PC-3 (cell line): ENCODE measurements around the gene PLAGL1. TPM values are rescaled to one million over a fixed set of nuclear protein-coding genes. Genes with fewer than 3 reads are reported as not detected.

Experiments used
- ATAC-seq: fragments of 200-7000 bp; cut with Tn5 transposase; 2 replicates; pipeline ENCODE4 v1.9.1; 2020; ENCODE audit warnings: mild to moderate bottlenecking, moderate library complexity
- BruUV-seq: library from RNA; stranded (reverse); fragments of 400-500 nt; replicated peaks from 2 replicates; lab custom pipeline; 2021; lab: Mats Ljungman, UMichigan
- CTCF ChIA-PET: fragments of 300-600 bp; sonication (Branson Sonifier 250); formaldehyde crosslinking; loops from one replicate; lab custom pipeline; 2022; ENCODE audit warnings: antibody characterized with exemption; lab: Charles Lee
- POLR2A ChIA-PET: fragments of 300-600 bp; sonication (Branson Sonifier 250); formaldehyde crosslinking; loops from one replicate; lab custom pipeline; 2022; ENCODE audit warnings: antibody characterized with exemption; ENCODE audit not compliant: unreplicated experiment; lab: Charles Lee
- DNase-seq: peaks from one replicate; pipeline ENCODE4 v3.0.0-alpha.2; 2015
- H2AFZ ChIP-seq: fragments of 300-600 bp; sonication (generic); 2 replicates; pipeline ENCODE4 v1.6.0; 2016; ENCODE audit warnings: antibody characterized with exemption, low read length
- H3F3A ChIP-seq: fragments of 300-600 bp; sonication (generic); one replicate; pipeline ENCODE4 v1.6.0; 2017; ENCODE audit warnings: antibody characterized with exemption, low read length, control low read depth, mild to moderate bottlenecking; ENCODE audit not compliant: unreplicated experiment
- H3K27ac ChIP-seq: fragments of 300-600 bp; sonication (generic); 2 replicates; pipeline ENCODE4 v1.5.1; 2016; ENCODE audit warnings: mild to moderate bottlenecking, low read length
- H3K27me3 ChIP-seq: fragments of 300-600 bp; sonication (generic); 2 replicates; pipeline ENCODE4 v1.6.1; 2016; ENCODE audit warnings: low read length, mixed read lengths
- H3K36me3 ChIP-seq: fragments of 300-600 bp; sonication (generic); 2 replicates; pipeline ENCODE4 v1.6.1; 2016; ENCODE audit warnings: low read depth, mixed run types, low read length, mixed read lengths
- H3K4me1 ChIP-seq: fragments of 300-600 bp; sonication (generic); 2 replicates; pipeline ENCODE4 v1.5.1; 2016; ENCODE audit warnings: low read length; ENCODE audit not compliant: insufficient read depth
- H3K4me2 ChIP-seq: fragments of 300-600 bp; sonication (generic); 2 replicates; pipeline ENCODE4 v1.6.0; 2016; ENCODE audit warnings: low read length
- H3K4me3 ChIP-seq: fragments of 300-600 bp; sonication (generic); 2 replicates; pipeline ENCODE4 v1.5.1; 2016; ENCODE audit warnings: mild to moderate bottlenecking, low read length, mixed read lengths
- H3K79me2 ChIP-seq: fragments of 300-600 bp; sonication (generic); 2 replicates; pipeline ENCODE4 v1.6.1; 2017; ENCODE audit warnings: low read length, mixed read lengths
- H3K9ac ChIP-seq: fragments of 300-600 bp; sonication (generic); 2 replicates; pipeline ENCODE4 v1.6.0; 2016; ENCODE audit warnings: mild to moderate bottlenecking, low read length
- H3K9me2 ChIP-seq: fragments of 300-600 bp; sonication (generic); replicated peaks from 2 replicates; pipeline ENCODE4 v1.6.1; 2016; ENCODE audit warnings: mixed run types, low read length, mixed read lengths
- H3K9me3 ChIP-seq: fragments of 300-600 bp; sonication (generic); 2 replicates; pipeline ENCODE4 v1.6.1; 2016; ENCODE audit warnings: low read length, mixed read lengths
- H4K20me1 ChIP-seq: fragments of 300-600 bp; sonication (generic); 2 replicates; pipeline ENCODE4 v1.6.1; 2016; ENCODE audit warnings: low read length, mixed read lengths
- EZH2 ChIP-seq: fragments of 300-600 bp; sonication (generic); IDR thresholded peaks from one replicate; pipeline ENCODE4 v1.6.1; 2017; ENCODE audit warnings: antibody characterized with exemption, mild to moderate bottlenecking, low read length; ENCODE audit not compliant: unreplicated experiment
- EZH2phosphoT487 ChIP-seq: fragments of 300-600 bp; sonication (generic); IDR thresholded peaks from 2 replicates; pipeline ENCODE4 v1.6.1; 2018; ENCODE audit warnings: mild to moderate bottlenecking, antibody characterized with exemption, low read length, borderline replicate concordance
- intact Hi-C: fragments of 100-400 bp; cut with micrococcal nuclease; formaldehyde crosslinking; loops from 2 replicates; pipeline ENCODE4 v1.9.0; 2023
- total RNA-seq: library from RNA; depleted of rRNA; stranded (reverse); fragments of >200 nt; gene quantifications from 2 replicates; pipeline ENCODE4 v1.2.3, GENCODE V29; 2014
- TF ChIP-seq, protein P1 (sequence below): fragments of 300-600 bp; sonication (generic); conservative IDR thresholded peaks from 2 replicates; pipeline ENCODE4 v1.5.1; 2017; ENCODE audit warnings: antibody characterized with exemption, low read depth, mild to moderate bottlenecking, low read length

The PLAGL1 gene
- total RNA-seq, 1 experiment from 2014 or later: 14.4 TPM

DNA sequence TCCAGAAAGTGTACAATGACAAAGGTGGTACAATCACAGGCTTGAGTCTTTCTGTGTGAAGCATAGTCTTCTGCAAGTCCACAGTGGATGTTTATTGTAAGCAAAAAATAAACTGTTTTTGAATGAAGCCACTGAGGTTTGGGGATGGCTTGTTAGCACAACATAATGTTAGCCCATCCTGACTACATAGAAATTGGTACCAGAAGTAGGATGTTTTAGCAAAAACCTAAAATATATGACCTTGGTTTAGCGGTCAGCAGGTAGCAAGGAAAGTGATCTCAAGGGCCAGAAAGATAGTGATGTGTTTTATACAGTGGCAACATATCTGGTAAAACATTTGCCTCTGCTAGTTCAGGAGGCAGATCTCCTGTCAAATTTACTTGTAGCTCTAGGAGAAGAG, 15.8 kb downstream of the PLAGL1 start:
- no peaks in the 10 kb centered on the region for H3K9me2 ChIP-seq
- no peaks in the 10 kb centered on the region for H4K20me1 ChIP-seq
- H3K4me2 ChIP-seq: no peak overlapping the region
- POLR2A ChIA-PET: no interaction called here
- H3K4me1 ChIP-seq: no peaks in the 10 kb centered on the region
- CTCF ChIA-PET: no interaction called here
- H3K27me3 ChIP-seq: no peaks in the 10 kb centered on the region
- H3K79me2 ChIP-seq: peaks cover 5% of the 10 kb centered on the region; the same call in 1 of the 2 replicates
- no peak overlapping the region for H2AFZ ChIP-seq
- no peaks in the 10 kb centered on the region for H3F3A ChIP-seq
- DNase-seq (no peak), ATAC-seq (no peak)
- no TSS peak for BruUV-seq
- H3K9ac ChIP-seq: no peak overlapping the region
- TF ChIP-seq, protein P1, sequence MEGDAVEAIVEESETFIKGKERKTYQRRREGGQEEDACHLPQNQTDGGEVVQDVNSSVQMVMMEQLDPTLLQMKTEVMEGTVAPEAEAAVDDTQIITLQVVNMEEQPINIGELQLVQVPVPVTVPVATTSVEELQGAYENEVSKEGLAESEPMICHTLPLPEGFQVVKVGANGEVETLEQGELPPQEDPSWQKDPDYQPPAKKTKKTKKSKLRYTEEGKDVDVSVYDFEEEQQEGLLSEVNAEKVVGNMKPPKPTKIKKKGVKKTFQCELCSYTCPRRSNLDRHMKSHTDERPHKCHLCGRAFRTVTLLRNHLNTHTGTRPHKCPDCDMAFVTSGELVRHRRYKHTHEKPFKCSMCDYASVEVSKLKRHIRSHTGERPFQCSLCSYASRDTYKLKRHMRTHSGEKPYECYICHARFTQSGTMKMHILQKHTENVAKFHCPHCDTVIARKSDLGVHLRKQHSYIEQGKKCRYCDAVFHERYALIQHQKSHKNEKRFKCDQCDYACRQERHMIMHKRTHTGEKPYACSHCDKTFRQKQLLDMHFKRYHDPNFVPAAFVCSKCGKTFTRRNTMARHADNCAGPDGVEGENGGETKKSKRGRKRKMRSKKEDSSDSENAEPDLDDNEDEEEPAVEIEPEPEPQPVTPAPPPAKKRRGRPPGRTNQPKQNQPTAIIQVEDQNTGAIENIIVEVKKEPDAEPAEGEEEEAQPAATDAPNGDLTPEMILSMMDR: no peak
- TF ChIP-seq EZH2phosphoT487: no peak
- TF ChIP-seq EZH2: no peak
- intact Hi-C loops: no loop called here
- H3K36me3 ChIP-seq: no peaks in the 10 kb centered on the region
- H3K27ac ChIP-seq: no peak overlapping the region
- H3K9me3 ChIP-seq: no peaks in the 10 kb centered on the region
- no peak overlapping the region for H3K4me3 ChIP-seq

DNA sequence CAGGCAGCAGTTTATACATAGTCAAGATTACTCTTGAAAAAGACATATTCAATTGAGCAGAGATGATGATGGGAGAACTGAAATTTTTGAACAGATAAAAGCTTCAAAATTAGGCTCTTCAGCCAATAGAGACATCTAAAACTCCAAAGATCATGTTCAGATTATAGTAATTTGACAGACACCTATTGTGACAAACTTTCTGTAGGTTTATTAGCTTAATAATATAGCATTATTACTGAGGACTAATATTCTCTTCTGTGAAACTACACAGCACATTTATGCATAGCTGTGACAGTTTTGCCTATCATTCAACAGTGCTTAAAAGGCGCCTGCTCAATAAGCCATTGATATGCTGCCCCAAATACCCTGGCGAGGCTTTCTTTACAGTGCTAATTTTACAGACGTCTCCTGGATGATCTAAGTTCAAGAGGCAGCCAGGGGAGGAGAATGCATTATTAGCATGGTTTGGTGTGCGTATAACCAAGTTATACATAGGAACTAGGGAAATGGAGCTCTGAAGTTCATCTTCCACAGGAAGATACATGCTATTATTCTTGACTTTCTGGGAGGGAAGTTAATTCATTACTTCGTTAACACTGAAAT, 21.5 kb downstream of the PLAGL1 start:
- H3K4me3 ChIP-seq: no peak overlapping the region
- POLR2A ChIA-PET: no interaction called here
- H3K79me2 ChIP-seq: no peaks in the 10 kb centered on the region
- DNase-seq (no peak), ATAC-seq (no peak)
- BruUV-seq: no TSS peak
- no peak overlapping the region for H3K9ac ChIP-seq
- no peaks in the 10 kb centered on the region for H3K9me2 ChIP-seq
- no peaks in the 10 kb centered on the region for H3K27me3 ChIP-seq
- H3K4me2 ChIP-seq: no peak overlapping the region
- CTCF ChIA-PET: no interaction called here
- TF ChIP-seq EZH2phosphoT487 (no peak), EZH2 (no peak)
- TF ChIP-seq, protein P1: no peak
- no peaks in the 10 kb centered on the region for H3K36me3 ChIP-seq
- H3K27ac ChIP-seq: no peak overlapping the region
- H3K4me1 ChIP-seq: no peaks in the 10 kb centered on the region
- H3F3A ChIP-seq: no peaks in the 10 kb centered on the region
- H3K9me3 ChIP-seq: no peaks in the 10 kb centered on the region
- intact Hi-C loops: no loop called here
- no peaks in the 10 kb centered on the region for H4K20me1 ChIP-seq
- no peak overlapping the region for H2AFZ ChIP-seq

DNA sequence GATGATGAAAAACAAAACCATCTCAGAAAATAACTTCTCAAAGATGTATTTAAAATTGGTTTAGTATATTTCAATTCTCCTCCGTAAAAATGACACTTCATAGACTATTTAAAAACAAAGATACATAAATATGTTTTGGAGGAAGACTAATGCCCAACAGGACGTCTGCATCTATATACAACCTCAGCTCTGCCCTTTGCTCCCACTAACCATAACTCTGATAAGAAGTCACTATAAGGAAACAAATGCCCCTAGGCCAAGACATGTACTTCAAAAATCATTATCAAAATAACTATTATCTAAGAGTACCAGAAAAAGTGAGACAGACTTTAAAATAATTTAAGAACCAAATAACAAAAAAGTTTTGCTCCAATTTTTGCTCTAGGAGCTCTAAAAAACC, 23.4 kb downstream of the PLAGL1 start:
- Histone ChIP-seq H3K9me2 (no peaks in the 10 kb centered on the region), H3K4me2 (no peak overlapping the region), H3K4me3 (no peak overlapping the region), H3K9me3 (no peaks in the 10 kb centered on the region), H3F3A (no peaks in the 10 kb centered on the region), H3K9ac (no peak overlapping the region), H3K27ac (no peak overlapping the region), H4K20me1 (no peaks in the 10 kb centered on the region), H3K36me3 (no peaks in the 10 kb centered on the region), H3K4me1 (no peaks in the 10 kb centered on the region), H3K27me3 (no peaks in the 10 kb centered on the region), H2AFZ (no peak overlapping the region), H3K79me2 (no peaks in the 10 kb centered on the region)
- POLR2A ChIA-PET: no interaction called here
- BruUV-seq: no TSS peak
- no peak for TF ChIP-seq EZH2
- TF ChIP-seq, protein P1: no peak
- TF ChIP-seq EZH2phosphoT487: no peak
- ATAC-seq (no peak), DNase-seq (no peak)
- CTCF ChIA-PET: no interaction called here
- intact Hi-C loops: no loop called here
